ENCODE results near the gene ZBTB38.

DNA sequence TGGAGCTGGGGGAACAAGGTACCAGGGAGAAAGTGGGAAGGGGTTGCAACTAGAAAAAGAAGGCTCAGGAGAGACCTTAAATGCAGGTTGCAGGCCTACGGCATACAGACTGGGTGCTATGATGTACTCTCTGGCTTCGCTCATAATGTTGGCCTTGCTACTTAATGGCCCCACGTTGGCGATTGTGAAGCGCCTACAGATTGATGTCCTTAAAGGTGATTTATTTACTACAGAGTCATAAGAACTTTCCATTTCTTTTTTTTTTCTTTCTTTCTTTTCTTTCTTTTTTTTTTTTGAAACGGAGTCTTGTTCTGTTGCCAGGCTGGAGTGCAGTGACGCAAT is 25.4 kb downstream of the ZBTB38 start:
- TF ChIP-seq, protein P1, sequence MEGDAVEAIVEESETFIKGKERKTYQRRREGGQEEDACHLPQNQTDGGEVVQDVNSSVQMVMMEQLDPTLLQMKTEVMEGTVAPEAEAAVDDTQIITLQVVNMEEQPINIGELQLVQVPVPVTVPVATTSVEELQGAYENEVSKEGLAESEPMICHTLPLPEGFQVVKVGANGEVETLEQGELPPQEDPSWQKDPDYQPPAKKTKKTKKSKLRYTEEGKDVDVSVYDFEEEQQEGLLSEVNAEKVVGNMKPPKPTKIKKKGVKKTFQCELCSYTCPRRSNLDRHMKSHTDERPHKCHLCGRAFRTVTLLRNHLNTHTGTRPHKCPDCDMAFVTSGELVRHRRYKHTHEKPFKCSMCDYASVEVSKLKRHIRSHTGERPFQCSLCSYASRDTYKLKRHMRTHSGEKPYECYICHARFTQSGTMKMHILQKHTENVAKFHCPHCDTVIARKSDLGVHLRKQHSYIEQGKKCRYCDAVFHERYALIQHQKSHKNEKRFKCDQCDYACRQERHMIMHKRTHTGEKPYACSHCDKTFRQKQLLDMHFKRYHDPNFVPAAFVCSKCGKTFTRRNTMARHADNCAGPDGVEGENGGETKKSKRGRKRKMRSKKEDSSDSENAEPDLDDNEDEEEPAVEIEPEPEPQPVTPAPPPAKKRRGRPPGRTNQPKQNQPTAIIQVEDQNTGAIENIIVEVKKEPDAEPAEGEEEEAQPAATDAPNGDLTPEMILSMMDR (IDR thresholded peaks at IDR 0.05), result no peak
- no peak for TF ChIP-seq FOXP4 (CRISPR knock-in tag; IDR thresholded peaks at IDR 0.05)
- TF ChIP-seq, protein P2, sequence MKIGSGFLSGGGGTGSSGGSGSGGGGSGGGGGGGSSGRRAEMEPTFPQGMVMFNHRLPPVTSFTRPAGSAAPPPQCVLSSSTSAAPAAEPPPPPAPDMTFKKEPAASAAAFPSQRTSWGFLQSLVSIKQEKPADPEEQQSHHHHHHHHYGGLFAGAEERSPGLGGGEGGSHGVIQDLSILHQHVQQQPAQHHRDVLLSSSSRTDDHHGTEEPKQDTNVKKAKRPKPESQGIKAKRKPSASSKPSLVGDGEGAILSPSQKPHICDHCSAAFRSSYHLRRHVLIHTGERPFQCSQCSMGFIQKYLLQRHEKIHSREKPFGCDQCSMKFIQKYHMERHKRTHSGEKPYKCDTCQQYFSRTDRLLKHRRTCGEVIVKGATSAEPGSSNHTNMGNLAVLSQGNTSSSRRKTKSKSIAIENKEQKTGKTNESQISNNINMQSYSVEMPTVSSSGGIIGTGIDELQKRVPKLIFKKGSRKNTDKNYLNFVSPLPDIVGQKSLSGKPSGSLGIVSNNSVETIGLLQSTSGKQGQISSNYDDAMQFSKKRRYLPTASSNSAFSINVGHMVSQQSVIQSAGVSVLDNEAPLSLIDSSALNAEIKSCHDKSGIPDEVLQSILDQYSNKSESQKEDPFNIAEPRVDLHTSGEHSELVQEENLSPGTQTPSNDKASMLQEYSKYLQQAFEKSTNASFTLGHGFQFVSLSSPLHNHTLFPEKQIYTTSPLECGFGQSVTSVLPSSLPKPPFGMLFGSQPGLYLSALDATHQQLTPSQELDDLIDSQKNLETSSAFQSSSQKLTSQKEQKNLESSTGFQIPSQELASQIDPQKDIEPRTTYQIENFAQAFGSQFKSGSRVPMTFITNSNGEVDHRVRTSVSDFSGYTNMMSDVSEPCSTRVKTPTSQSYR (CRISPR knock-in tag; IDR thresholded peaks at IDR 0.05), result no peak
- no peak for TF ChIP-seq SP1 (CRISPR knock-in tag; conservative IDR thresholded peaks at IDR 0.05)
